DMS153 treated with DMSO at 0.1 percent for 48 hours (cell line): ENCODE measurements around the gene HAUS2.

Source experiments
- DNase-seq: peaks from one replicate; lab custom pipeline; 2025; ENCODE audit not compliant: unreplicated experiment; lab: John Stamatoyannopoulos, UW

HAUS2 gene

GRCh38 chr15:42605796-42606195 lies 57.2 kb downstream of the HAUS2 start:
- DNase-seq, result no peak

- no peak for DNase-seq
These were observed 59.5 kb downstream of the HAUS2 start for GRCh38 chr15:42608110-42608531.

- DNase-seq, result no peak
These were observed 60.3 kb downstream of the HAUS2 start for GRCh38 chr15:42608752-42609488.

- DNase-seq, result no peak
These were observed 62.9 kb downstream of the HAUS2 start for GRCh38 chr15:42611532-42611931.

GRCh38 chr15:42612367-42612912 lies 63.8 kb downstream of the HAUS2 start:
- no peak for DNase-seq

- no peak for DNase-seq
These were observed 67.5 kb downstream of the HAUS2 start for GRCh38 chr15:42616107-42616506.
